Ectodermal cell (in vitro differentiated cells): ENCODE results near the gene SLC22A7.

Experiments
- H3K27ac ChIP-seq: 2 replicates; pipeline ENCODE4 v1.7.0; 2013; ENCODE audit warnings: mild to moderate bottlenecking, low read depth, low read length; ENCODE audit not compliant: insufficient read depth, poor library complexity, severe bottlenecking
- H3K27me3 ChIP-seq: 2 replicates; pipeline ENCODE4 v1.7.0; 2013; ENCODE audit warnings: mild to moderate bottlenecking, low read length; ENCODE audit not compliant: insufficient read depth, control insufficient read depth, poor library complexity, severe bottlenecking
- H3K36me3 ChIP-seq: one replicate; pipeline ENCODE4 v1.7.0; 2013; ENCODE audit warnings: low read length; ENCODE audit not compliant: control insufficient read depth, insufficient read depth
- H3K4me1 ChIP-seq: one replicate; pipeline ENCODE4 v1.7.0; 2013; ENCODE audit warnings: low read length; ENCODE audit not compliant: control insufficient read depth, insufficient read depth
- H3K4me3 ChIP-seq: 2 replicates; pipeline ENCODE4 v1.7.0; 2013; ENCODE audit warnings: low read depth, low read length, control low read depth; ENCODE audit not compliant: insufficient read depth
- H3K9me3 ChIP-seq: 2 replicates; pipeline ENCODE4 v1.7.0; 2013; ENCODE audit warnings: mild to moderate bottlenecking, low read length, moderate library complexity; ENCODE audit not compliant: control insufficient read depth
- WGBS, 2 experiments: methylation state at CpG; one replicate each; pipeline ENCODE4 v1.1.7; 2013; ENCODE audit warnings: missing lambda C conversion rate in 2 of 2; 5-methylcytosine and 5-hydroxymethylcytosine counted together

The SLC22A7 gene

DNA sequence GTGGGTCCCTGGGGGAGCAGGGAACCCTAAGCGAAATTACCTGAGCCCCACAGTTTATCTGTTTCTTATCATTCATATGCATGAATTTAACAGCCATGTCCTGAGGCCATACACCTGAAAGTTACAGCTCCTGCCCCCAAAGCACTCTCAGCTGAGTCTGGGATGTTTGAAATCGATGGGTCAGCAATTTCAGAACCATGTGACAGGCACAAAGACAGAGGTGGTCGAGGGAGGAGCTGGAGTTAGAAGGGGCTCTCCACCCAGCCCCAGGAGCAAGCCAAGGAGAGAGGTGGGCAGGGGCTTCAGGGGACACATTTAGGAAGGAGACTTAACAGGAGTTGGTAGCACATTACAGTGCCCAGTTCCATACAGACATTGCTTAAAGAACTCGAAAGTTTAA is 39.9 kb upstream of the SLC22A7 start:
- Histone ChIP-seq H3K36me3 (no peaks in the 10 kb centered on the region), H3K27ac (no peak overlapping the region), H3K9me3 (no peaks in the 10 kb centered on the region), H3K4me3 (no peak overlapping the region), H3K27me3 (no peaks in the 10 kb centered on the region), H3K4me1 (no peaks in the 10 kb centered on the region)
- WGBS, 2 experiments: 81 to 84% methylated on average over 3 to 4 of the region's 4 CpGs

DNA sequence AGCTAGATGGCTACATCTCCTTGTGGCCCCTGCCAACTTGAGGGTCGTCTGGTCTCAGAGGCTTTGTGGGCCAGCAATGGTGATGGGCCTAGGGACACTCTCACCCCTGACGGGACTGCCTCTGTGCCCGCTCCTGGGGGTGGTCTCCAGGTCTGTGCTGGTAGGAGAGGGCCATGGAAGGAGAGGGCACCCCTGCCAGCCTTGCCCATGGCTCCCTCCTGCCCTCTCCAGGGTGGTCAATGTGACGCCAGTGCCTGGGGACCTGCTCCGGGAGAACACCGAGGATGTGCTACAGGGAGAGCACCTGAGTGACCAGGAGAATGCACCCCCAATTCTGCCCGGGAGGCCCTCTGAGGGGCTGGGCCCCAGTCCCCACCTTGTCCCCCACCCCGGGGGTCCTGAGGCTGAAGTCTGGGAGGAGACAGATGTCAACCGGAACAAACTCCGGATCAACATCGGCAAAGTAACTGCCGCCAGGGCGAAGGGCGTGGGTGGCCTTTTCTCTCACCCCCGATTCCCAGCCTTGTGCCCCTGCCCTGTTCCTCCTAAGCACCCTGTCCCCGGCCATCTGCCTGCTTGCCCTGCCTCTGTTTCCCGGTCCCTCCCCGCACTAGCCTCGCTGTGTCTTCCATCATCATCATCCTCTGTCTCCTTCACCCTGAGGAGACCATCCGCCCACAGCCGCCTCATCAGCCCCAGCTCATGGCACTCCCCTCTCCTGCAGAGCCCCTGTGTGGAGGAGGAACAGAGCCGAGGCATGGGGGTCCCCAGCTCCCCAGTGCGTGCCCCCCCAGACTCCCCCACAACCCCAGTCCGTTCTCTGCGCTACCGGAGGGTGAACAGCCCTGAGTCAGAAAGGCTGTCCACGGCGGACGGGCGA is 39.0 kb upstream of the SLC22A7 start:
- H3K27me3 ChIP-seq: no peaks in the 10 kb centered on the region
- no peak overlapping the region for H3K27ac ChIP-seq
- H3K36me3 ChIP-seq: no peaks in the 10 kb centered on the region
- H3K4me3 ChIP-seq: no peak overlapping the region
- 94% methylated on average over 30 of the region's 30 CpGs for WGBS, 2 experiments
- no peaks in the 10 kb centered on the region for H3K4me1 ChIP-seq
- no peaks in the 10 kb centered on the region for H3K9me3 ChIP-seq

DNA sequence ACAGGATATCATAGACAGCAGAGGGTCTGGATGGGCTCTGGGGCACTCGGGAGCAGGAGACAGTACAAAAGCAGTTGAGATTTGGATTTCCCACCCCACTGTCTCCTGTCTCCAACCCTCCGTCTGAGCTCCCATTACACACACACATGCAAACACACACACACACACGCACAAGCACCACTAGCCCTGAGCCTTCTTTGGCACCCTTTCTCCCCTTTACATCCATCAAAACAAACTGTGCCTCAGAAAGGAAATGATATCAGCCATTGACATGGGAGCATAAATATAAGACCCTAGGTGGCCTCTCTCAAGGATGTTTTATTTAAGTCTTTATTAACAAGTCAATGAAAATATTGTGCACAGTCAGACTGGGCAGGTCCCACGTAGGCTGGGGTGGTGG is 37.3 kb upstream of the SLC22A7 start:
- WGBS, 2 experiments: 85 to 91% methylated on average over 4 of the region's 4 CpGs
- Histone ChIP-seq H3K4me3 (no peak overlapping the region), H3K36me3 (no peaks in the 10 kb centered on the region), H3K9me3 (no peaks in the 10 kb centered on the region), H3K27me3 (no peaks in the 10 kb centered on the region), H3K4me1 (no peaks in the 10 kb centered on the region), H3K27ac (no peak overlapping the region)

DNA sequence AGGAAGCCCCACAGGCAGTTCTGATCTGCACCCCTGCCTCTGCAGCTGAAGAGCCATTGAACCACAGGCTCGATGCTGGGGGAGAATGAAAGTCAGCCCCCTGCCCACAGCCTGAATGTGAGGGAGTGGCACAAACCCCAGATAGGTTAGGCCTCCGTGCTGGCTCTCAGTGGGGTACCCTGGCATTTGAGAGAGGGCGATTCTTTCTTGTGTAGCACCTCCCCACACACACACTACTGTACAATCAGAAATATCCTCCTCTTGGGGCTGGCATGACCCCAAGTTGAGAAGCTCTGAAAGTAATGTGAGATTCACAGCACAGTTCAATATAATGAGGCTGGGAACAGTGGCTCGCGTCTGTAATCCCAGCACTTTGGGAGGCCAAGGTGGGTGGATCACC is 36.9 kb upstream of the SLC22A7 start:
- H3K4me1 ChIP-seq: no peaks in the 10 kb centered on the region
- H3K27ac ChIP-seq: no peak overlapping the region
- 84 to 91% methylated on average over 5 of the region's 5 CpGs for WGBS, 2 experiments
- no peaks in the 10 kb centered on the region for H3K9me3 ChIP-seq
- no peaks in the 10 kb centered on the region for H3K36me3 ChIP-seq
- no peak overlapping the region for H3K4me3 ChIP-seq
- H3K27me3 ChIP-seq: no peaks in the 10 kb centered on the region

DNA sequence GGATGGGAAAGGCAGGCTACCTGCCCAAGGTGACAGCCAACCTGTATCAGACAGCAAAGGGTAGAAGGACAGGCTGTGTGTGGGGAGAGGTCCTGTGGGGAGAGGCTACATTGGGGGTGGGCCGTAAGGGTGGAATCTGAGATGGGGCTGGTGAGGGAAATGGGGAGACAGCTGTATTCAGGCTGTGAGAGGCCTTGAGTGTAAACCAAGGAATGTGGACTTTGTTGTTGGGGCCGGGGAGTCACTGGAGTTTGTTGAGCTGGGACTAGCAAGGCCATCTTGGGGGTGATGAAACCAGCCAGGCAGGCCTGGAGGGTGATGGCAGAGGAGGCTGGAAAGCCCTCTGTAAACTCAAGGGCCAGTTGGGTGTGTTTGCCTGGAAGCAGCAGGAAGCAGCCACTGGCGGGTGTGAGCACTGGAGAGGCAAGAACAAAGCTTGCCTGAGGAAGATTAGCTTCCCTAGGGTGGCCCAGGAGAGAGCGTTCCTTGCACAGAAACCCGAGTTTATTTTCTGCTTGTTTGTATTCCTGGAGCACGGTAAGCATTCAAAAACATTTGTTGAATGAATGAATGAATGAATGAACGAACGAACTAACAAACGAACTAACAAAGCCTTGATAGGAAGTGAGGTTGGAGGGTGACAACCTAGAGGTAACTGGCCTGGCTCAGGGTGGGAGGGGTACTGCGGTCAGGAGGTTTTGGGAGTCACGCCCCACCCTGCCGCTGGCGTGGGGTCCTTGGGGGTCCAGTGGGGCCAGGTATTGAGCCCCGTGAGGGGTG is 35.9 kb upstream of the SLC22A7 start:
- H3K9me3 ChIP-seq: no peaks in the 10 kb centered on the region
- H3K4me3 ChIP-seq: no peak overlapping the region
- peaks cover 3% of the 10 kb centered on the region for H3K4me1 ChIP-seq
- H3K27me3 ChIP-seq: no peaks in the 10 kb centered on the region
- H3K27ac ChIP-seq: no peak overlapping the region
- 87% methylated on average over 14 of the region's 14 CpGs for WGBS, 2 experiments
- no peaks in the 10 kb centered on the region for H3K36me3 ChIP-seq

DNA sequence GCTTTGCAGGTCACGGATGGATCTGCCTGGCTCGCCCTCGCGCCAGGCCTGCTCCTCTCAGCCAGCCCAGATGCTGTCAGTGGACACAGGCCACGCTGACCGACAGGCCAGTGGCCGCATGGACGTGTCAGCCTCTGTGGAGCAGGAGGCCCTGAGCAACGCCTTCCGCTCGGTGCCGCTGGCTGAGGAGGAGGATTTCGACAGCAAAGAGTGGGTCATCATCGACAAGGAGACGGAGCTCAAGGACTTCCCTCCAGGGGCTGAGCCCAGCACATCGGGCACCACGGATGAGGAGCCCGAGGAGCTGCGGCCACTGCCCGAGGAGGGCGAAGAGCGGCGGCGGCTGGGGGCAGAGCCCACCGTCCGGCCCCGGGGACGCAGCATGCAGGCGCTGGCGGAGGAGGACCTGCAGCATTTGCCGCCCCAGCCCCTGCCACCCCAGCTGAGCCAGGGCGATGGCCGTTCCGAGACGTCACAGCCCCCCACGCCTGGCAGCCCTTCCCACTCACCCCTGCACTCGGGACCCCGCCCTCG is 35.2 kb upstream of the SLC22A7 start:
- peaks cover 10% of the 10 kb centered on the region for H3K4me1 ChIP-seq
- H3K9me3 ChIP-seq: no peaks in the 10 kb centered on the region
- peaks cover 6% of the 10 kb centered on the region for H3K27me3 ChIP-seq
- 93% methylated on average over 39 of the region's 39 CpGs for WGBS, 2 experiments
- H3K36me3 ChIP-seq: no peaks in the 10 kb centered on the region
- no peak overlapping the region for H3K27ac ChIP-seq
- no peak overlapping the region for H3K4me3 ChIP-seq

DNA sequence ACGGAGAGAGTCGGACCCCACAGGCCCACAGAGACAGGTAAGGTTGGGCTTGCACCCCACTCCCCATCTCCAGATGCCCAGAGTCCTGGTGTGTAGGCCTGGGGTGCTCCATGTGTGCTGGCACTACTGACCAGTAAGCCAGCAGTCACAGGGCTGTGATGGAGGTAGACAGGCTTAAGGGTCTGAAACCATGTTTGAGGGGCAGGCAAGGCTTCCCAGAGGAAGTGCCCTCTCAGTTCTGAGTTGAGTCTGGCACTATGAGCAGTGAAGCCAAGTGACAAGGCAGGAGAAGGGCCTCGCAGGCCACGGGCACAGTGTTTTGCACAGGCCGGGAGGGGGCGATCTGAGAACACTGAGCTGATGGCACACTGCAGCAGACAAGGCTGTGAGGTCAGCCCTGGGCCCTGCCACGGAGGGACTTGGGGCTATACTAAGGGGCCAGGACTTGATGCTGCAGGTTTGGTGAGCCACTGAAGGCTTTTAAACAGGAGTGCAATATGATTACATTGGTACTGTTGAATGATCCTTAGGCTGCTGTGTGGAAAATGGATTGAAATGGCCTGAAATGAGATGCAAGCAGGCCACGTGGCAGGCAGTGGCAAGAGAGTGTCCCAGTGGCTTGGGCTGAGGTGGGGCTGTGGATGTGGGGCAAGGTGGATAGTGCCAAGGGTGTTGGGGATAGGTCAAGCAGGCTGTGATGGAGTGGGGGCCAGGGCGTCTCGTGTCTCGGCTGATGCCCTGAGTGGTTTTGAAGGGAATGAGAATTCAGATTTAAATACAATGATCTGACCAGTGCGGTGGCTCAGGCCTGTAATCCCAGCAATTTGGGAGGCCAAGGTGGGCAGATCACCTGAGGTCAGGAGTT is 34.5 kb upstream of the SLC22A7 start:
- Histone ChIP-seq H3K27ac (no peak overlapping the region), H3K4me1 (peaks cover 12% of the 10 kb centered on the region), H3K27me3 (peaks cover 13% of the 10 kb centered on the region), H3K4me3 (no peak overlapping the region), H3K9me3 (no peaks in the 10 kb centered on the region), H3K36me3 (no peaks in the 10 kb centered on the region)
- WGBS, 2 experiments: 60 to 62% methylated on average over 12 of the region's 12 CpGs

DNA sequence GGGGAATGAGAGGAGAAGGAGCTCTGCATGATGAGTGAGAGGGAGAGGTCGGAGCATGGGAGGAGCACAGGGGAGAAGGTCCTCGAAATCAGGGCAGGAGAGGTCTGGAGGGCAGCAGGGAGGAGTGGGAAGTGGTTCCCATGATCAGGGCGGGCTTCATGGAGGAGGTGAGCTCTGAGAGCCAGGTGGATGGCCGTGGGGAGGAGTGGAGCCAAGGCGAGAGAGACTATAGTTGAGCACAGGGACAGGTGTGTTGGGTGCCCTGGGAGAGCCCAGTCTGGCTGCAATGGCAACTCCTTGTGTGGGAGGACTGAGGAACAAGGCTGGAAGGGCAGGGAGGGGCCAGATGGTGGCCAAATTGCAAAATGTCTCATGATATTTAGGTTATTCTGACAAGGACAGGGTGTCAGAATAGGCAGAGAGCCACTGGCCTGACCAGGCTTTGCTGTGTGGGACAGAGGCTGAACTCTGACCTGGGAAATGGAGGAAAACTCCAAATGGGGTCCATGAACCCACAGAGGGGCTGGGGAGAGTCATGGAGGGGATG is 33.4 kb upstream of the SLC22A7 start:
- Histone ChIP-seq H3K36me3 (no peaks in the 10 kb centered on the region), H3K4me3 (no peak overlapping the region), H3K9me3 (no peaks in the 10 kb centered on the region), H3K27ac (no peak overlapping the region), H3K4me1 (peaks cover 16% of the 10 kb centered on the region), H3K27me3 (peaks cover 24% of the 10 kb centered on the region)
- WGBS, 2 experiments: 89 to 91% methylated on average over 5 of the region's 5 CpGs

DNA sequence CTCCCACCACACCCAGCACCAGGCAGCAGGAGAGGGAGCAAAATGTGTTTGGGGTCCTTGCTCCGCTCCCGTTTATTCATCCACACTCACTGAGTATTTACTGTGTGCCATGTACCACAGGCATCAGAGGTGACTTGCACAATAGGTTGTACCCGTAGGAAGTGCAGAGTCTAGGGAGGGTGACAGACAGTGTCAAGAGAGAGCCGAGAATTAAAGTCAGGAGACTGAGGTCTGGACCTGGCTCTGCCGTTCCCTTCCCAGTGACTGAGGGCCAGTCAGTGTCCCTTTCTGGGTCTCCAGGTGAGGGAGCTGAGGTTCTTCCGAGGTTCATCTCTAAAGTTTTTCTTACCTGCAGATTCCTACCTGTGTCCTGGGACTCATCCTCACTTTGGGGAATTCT is 32.5 kb upstream of the SLC22A7 start:
- no peaks in the 10 kb centered on the region for H3K36me3 ChIP-seq
- H3K27me3 ChIP-seq: peaks cover 28% of the 10 kb centered on the region
- H3K27ac ChIP-seq: no peak overlapping the region
- H3K9me3 ChIP-seq: no peaks in the 10 kb centered on the region
- WGBS, 2 experiments: 87 to 91% methylated on average over 6 of the region's 6 CpGs
- no peak overlapping the region for H3K4me3 ChIP-seq
- peaks cover 16% of the 10 kb centered on the region for H3K4me1 ChIP-seq
